DND-41 (cell line): ENCODE results near the gene LRP1.

Experiments used
- CTCF ChIP-seq: IDR thresholded peaks from 2 replicates; pipeline ENCODE4 v1.5.1; 2012; ENCODE audit warnings: borderline replicate concordance, low read length, moderate library complexity, mild to moderate bottlenecking; ENCODE audit not compliant: poor library complexity, severe bottlenecking; ENCODE audit errors: extremely low read depth
- EZH2 ChIP-seq: IDR thresholded peaks from 3 replicates; pipeline ENCODE4 v1.6.1; 2012; ENCODE audit warnings: borderline replicate concordance, low read depth, mild to moderate bottlenecking, moderate library complexity, low read length, inconsistent platforms; ENCODE audit not compliant: severe bottlenecking

- no peak for TF ChIP-seq EZH2
- peak; percentile 80 for TF ChIP-seq CTCF
These were observed 34.7 kb upstream of the LRP1 start for GRCh38 chr12:57093415-57094207.
